HG03432 (cell line): ENCODE measurements around the gene KCNJ4.
"Not testable (repeated sequence)": the region's sequence is repeated elsewhere in the genome, so short reads cannot be mapped to it uniquely, and the experiment has no call there.

ENCODE experiments used
- ATAC-seq: cut with Tn5 transposase; IDR thresholded peaks from one replicate; pipeline ENCODE4 v1.9.1; 2021; ENCODE audit warnings: mild to moderate bottlenecking, moderate library complexity; ENCODE audit not compliant: unreplicated experiment

Gene KCNJ4

GRCh38 chr22:38415046-38415445, 40.0 kb downstream of the KCNJ4 start:
- ATAC-seq, result no peak

GRCh38 chr22:38414009-38414395, 41.0 kb downstream of the KCNJ4 start:
- no peak for ATAC-seq

- ATAC-seq, result no peak
Measured at GRCh38 chr22:38413085-38414008, 41.7 kb downstream of the KCNJ4 start.

GRCh38 chr22:38412435-38413084, 42.4 kb downstream of the KCNJ4 start:
- no peak for ATAC-seq

GRCh38 chr22:38411016-38411415, 44.0 kb downstream of the KCNJ4 start:
- no peak for ATAC-seq

GRCh38 chr22:38409916-38410315, 45.1 kb downstream of the KCNJ4 start:
- not testable (repeated sequence) for ATAC-seq

- no peak for ATAC-seq
Measured at GRCh38 chr22:38406617-38407016, 48.4 kb downstream of the KCNJ4 start.

GRCh38 chr22:38404419-38404818, 50.6 kb downstream of the KCNJ4 start:
- no peak for ATAC-seq

GRCh38 chr22:38403812-38404211, 51.2 kb downstream of the KCNJ4 start:
- no peak for ATAC-seq

- ATAC-seq, result no peak
Measured at GRCh38 chr22:38402204-38402603, 52.8 kb downstream of the KCNJ4 start.

- no peak for ATAC-seq
Measured at GRCh38 chr22:38401336-38402084, 53.5 kb downstream of the KCNJ4 start.

GRCh38 chr22:38400256-38400655, 54.7 kb downstream of the KCNJ4 start:
- ATAC-seq, result not testable (repeated sequence)

GRCh38 chr22:38398609-38399461, 56.2 kb downstream of the KCNJ4 start:
- ATAC-seq, result peak; percentile 61

- ATAC-seq, result peak; percentile 41
Measured at GRCh38 chr22:38398181-38398608, 56.8 kb downstream of the KCNJ4 start.

GRCh38 chr22:38397189-38398085, 57.6 kb downstream of the KCNJ4 start:
- peak; percentile 6 for ATAC-seq

GRCh38 chr22:38396440-38397069, 58.4 kb downstream of the KCNJ4 start:
- ATAC-seq, result not testable (repeated sequence)

GRCh38 chr22:38395944-38396343, 59.1 kb downstream of the KCNJ4 start:
- not testable (repeated sequence) for ATAC-seq

GRCh38 chr22:38394929-38395624, 59.9 kb downstream of the KCNJ4 start:
- not testable (repeated sequence) for ATAC-seq
